ENCODE results near the gene CNOT9. TPM values are rescaled to one million over a fixed set of nuclear protein-coding genes. Genes with fewer than 3 reads are reported as not detected.

CNOT9 gene
- polyA plus RNA-seq, 3 donors, result 14.5 to 21.5 (median 18.4) TPM

- Mint-ChIP-seq H3K9me3 (no peaks in the 10 kb centered on the region), H3K36me3 (peaks cover 54 to 78% of the 10 kb centered on the region in 2 donors), H3K4me3 (no peak overlapping the region), H3K4me1 (peaks cover 9% of the 10 kb centered on the region), H3K27me3 (ENCODE audit: low read depth in 3 of 3) (no peaks in the 10 kb centered on the region), H3K27ac (peak overlapping the region in 1 of 7 donors; percentile 2)
- Histone ChIP-seq H3K9ac (ENCODE audit: insufficient read depth, low read length, poor library complexity, severe bottlenecking) (no peak overlapping the region), H3K4me1 (ENCODE audit: control insufficient read depth in 1 of 2, insufficient read depth in 2 of 2, low read length in 2 of 2) (peaks cover 0 to 12% of the 10 kb centered on the region in 2 donors), H3K4me2 (replicated peaks; ENCODE audit: extremely low read depth, low read length, poor library complexity, severe bottlenecking) (no peak overlapping the region), H3K36me3 (replicated peaks in 1 of 2; ENCODE audit: control insufficient read depth in 1 of 2, insufficient read depth in 2 of 2, low read length in 2 of 2) (peaks cover 60 to 87% of the 10 kb centered on the region in 2 donors), H4K20me1 (ENCODE audit: insufficient read depth, low read length) (no peaks in the 10 kb centered on the region), H2AFZ (ENCODE audit: insufficient read depth, low read depth, low read length, poor library complexity, severe bottlenecking) (no peak overlapping the region), H3K4me3 (replicated peaks in 1 of 3; ENCODE audit: low read depth in 2 of 3, low read length in 3 of 3) (no peak overlapping the region), H3K27ac (ENCODE audit: low read depth in 1 of 2, low read length in 2 of 2) (no peak overlapping the region), H3K9me3 (replicated peaks in 1 of 2; ENCODE audit: control insufficient read depth in 1 of 2, insufficient read depth in 1 of 2, low read length in 2 of 2) (no peaks in the 10 kb centered on the region), H3K27me3 (ENCODE audit: control insufficient read depth in 2 of 2, insufficient read depth in 2 of 2, low read length in 2 of 2) (no peaks in the 10 kb centered on the region), H3K79me2 (ENCODE audit: insufficient read depth, low read length) (peaks cover 4% of the 10 kb centered on the region)
- intact Hi-C loops (cut with micrococcal nuclease), result no loop called here
- no peak for DNase-seq
- WGBS (ENCODE audit: insufficient coverage), result 95% methylated on average over 3 of the region's 4 CpGs
- TF ChIP-seq CTCF (IDR thresholded peaks at IDR 0.05), result no peak
These were observed 13.1 kb upstream of the CNOT9 start for GRCh38 chr2:218555527-218555926.

- no peaks in the 10 kb centered on the region for H3K9me3 Mint-ChIP-seq
- H3K4me1 Mint-ChIP-seq, result peaks cover 9% of the 10 kb centered on the region
- intact Hi-C loops (cut with micrococcal nuclease), result no loop called here
- peaks cover 19% of the 10 kb centered on the region for H3K79me2 ChIP-seq (ENCODE audit: insufficient read depth, low read length)
- H3K4me2 ChIP-seq (replicated peaks; ENCODE audit: extremely low read depth, low read length, poor library complexity, severe bottlenecking), result no peak overlapping the region
- no peaks in the 10 kb centered on the region for H3K27me3 Mint-ChIP-seq (ENCODE audit: low read depth in 3 of 3)
- no CpG with 5 or more reads among the region's 2 CpGs for WGBS (ENCODE audit: insufficient coverage)
- peak overlapping the region in 1 of 2 donors; percentile 43 for H3K27ac ChIP-seq (ENCODE audit: low read depth in 1 of 2, low read length in 2 of 2)
- H3K9ac ChIP-seq (ENCODE audit: insufficient read depth, low read length, poor library complexity, severe bottlenecking), result no peak overlapping the region
- no peaks in the 10 kb centered on the region for H3K9me3 ChIP-seq (replicated peaks in 1 of 2; ENCODE audit: control insufficient read depth in 1 of 2, insufficient read depth in 1 of 2, low read length in 2 of 2)
- peaks cover 49 to 79% of the 10 kb centered on the region in 2 donors for H3K36me3 Mint-ChIP-seq
- no peak overlapping the region for H3K4me3 Mint-ChIP-seq
- H3K27ac Mint-ChIP-seq, result peak overlapping the region in 3 of 7 donors; percentile 17 to 55 (median 33)
- no peaks in the 10 kb centered on the region for H3K27me3 ChIP-seq (ENCODE audit: control insufficient read depth in 2 of 2, insufficient read depth in 2 of 2, low read length in 2 of 2)
- H3K4me1 ChIP-seq (ENCODE audit: control insufficient read depth in 1 of 2, insufficient read depth in 2 of 2, low read length in 2 of 2), result peaks cover 0 to 12% of the 10 kb centered on the region in 2 donors
- no peak overlapping the region for H2AFZ ChIP-seq (ENCODE audit: insufficient read depth, low read depth, low read length, poor library complexity, severe bottlenecking)
- peak in 2 of 3 donors; percentile 38 to 55 for DNase-seq
- H4K20me1 ChIP-seq (ENCODE audit: insufficient read depth, low read length), result no peaks in the 10 kb centered on the region
- TF ChIP-seq CTCF (IDR thresholded peaks at IDR 0.05), result no peak
- no peak overlapping the region for H3K4me3 ChIP-seq (replicated peaks in 1 of 3; ENCODE audit: low read depth in 2 of 3, low read length in 3 of 3)
- peaks cover 52 to 87% of the 10 kb centered on the region in 2 donors for H3K36me3 ChIP-seq (replicated peaks in 1 of 2; ENCODE audit: control insufficient read depth in 1 of 2, insufficient read depth in 2 of 2, low read length in 2 of 2)
These were observed 10.7 kb upstream of the CNOT9 start for GRCh38 chr2:218557941-218558340.
